NOMO-1 treated with DMSO at 0.1 percent for 48 hours (cell line): ENCODE data around the gene TEX55.
"Not testable (repeated sequence)": the region's sequence is repeated elsewhere in the genome, so short reads cannot be mapped to it uniquely, and the experiment has no call there.

ENCODE experiments used
- DNase-seq: peaks from one replicate; lab custom pipeline; 2025; ENCODE audit not compliant: unreplicated experiment; lab: John Stamatoyannopoulos, UW

Gene TEX55

DNA sequence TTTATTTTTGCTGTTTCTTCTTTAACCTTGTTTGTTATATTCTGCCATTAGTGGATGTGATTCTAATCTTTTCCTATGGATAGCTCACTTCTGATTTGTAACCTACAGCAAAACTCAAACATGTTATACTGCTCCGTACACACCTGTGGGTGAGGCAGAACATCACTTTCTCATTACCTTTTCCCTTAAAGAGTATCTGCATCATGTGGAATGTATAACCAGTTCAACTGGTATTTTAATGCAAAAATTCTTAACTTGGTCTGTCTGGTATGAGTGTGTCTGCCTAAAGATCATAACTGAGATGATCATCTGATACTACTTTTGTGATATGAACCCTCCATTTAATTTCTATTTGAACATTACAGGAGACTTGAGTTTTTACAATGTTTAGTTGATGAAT is 14.4 kb downstream of the TEX55 start:
- no peak for DNase-seq

DNA sequence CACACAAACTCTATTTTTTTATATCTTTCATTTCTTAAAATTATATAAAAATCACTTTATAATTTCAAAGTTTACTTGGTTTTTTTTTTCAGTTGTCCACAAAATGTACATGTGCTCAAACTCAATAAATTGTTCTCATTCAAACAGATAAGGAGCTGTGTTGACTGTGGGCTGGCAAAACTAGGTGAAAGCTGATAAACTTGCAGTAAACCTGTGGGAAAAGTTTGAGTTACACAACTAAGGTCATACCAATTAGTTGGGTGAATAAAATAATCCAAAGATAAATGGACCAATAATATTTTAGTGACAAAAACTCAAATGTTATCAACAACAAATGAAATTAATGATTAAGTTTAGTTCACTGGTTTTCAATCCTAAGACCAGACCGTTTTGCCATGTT is 14.8 kb downstream of the TEX55 start:
- DNase-seq: no peak

DNA sequence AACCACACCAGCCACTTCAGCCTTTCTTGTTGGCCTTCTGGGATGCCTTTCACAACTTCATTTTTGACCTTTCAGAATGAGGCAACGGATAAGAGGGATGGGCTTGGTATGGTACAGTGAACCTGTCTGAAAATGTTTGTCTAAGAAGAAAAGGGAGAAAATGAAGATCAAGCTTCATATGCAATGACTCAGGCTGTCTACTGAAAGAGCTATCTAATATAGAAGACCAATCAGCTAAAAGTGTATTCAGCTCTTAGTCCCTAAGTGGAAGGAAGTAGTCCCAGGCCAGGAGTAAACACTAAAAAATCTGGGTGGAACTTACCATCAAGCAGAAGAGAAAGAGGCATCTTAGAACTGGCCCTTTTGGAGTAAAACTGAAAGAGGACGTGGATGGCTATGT is 15.3 kb downstream of the TEX55 start:
- DNase-seq: no peak

DNA sequence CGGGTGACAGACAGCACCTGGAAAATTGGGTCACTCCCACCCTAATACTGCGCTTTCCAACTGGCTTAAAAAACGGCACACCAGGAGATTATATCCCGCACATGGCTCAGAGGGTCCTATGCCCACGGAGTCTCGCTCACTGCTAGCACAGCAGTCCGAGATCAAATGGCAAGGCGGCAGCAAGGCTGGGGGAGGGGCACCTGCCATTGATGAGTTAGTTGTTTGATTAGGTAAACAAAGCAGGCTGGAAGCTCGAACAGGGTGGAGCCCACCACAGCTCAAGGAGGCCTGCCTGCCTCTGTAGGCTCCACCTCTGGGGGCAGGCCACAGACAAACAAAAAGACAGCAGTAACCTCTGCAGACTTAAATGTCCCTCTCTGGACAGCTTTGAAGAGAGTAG is 18.8 kb downstream of the TEX55 start:
- DNase-seq: not testable (repeated sequence)

DNA sequence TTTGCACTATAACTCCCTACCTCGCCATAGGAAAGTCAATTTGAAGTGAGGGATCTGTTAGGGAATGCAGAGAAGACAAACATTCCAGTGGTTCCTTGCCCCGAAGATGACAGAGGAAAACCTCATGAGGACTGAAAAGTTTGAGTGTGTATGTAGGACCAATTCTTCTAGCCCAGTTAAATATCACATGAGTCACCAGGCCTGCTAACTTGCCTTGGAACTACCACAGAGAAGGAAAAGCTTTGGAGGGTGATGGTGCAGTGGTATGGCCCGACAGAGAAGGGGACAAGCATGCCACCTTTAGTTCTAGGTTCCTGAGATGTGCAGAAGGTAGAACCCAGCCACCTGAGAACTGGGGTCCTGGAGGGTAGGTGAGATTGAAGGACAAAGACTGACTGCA is 24.9 kb downstream of the TEX55 start:
- no peak for DNase-seq

DNA sequence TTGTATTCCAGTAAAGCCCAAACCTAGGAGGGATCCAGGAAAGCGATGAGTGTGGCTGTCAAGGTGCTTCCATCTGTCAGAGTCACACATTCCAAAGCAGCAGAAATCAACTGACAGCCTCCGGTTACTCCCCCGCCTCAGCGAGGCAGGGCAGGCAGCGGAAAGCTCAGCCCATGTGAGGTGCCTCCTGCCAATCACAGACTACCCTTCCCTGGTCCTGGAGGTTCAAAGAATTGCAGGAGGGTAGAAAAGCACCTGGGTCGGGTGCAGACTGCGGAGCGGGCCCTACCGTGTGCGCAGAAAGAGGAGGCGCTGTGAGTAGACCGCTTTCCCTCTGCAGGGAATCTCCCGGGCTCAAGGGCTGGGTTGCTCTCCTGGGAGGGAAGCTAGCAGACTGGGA is 27.4 kb downstream of the TEX55 start, which contains the start of gene UPK1B:
UPK1B (plus strand) TSS at position 274 of the 400 bp plus-strand sequence. CDS start 13,144 bp downstream, outside the sequence.
- no peak for DNase-seq

DNA sequence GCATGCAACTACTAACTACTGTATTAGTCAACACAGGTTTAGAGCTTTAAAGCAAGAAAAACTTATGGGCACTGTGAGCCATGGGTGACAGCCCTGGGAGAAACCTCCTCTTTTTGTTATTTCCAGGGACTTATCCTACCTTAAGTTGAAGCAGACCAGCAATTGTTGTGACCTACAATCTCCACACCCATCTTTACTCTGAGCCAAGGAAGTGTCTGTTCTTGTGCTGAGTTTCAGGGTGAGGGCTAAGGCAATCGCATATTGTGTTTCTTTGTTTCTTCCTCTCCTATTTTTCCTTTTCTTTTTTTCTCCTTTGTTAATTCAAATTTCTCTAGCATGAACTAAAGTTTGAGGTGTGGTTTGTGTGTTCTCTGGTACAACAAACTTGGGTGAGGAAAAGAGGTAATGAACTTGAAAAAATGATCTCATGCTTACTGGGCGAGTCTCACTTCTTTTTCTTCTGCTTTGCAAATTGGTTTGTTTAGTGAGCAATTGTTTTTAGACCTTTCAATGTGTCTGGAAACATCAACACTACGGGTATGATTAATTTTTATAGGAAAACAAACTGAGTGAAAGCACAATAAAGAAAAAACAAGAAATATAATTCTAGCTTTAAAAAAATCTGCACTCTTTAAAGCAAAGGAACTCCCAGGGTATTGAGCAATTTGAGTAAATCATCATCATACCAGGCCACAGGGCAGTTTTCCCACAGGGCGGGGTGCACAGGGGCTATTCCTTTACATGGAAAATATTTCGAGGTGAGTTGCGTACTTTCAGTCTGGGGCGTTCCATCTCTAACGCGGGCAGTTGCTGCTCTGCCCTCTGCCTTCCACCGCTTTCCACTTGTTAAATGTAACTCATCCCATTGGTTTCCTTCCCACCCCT is 30.1 kb downstream of the TEX55 start:
- peak; percentile 15 for DNase-seq

DNA sequence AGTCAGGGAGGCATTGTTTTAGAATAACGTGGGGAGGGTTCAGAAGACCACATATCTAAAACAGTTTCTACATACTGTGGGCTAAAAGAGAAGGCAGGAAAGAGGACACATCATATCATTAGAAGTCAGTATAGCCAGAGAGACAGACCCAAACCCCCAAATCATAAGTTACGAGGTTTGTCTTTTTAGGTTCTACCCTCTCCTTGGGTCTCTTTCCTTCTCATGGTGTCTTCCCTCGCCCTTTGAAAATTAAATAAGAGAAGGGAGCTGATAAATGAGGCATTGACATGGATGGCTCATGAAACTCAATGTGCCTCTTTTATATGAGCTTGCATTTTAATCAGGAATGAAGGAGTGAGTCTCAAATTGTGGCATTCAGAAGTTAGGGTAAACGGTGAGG is 30.8 kb downstream of the TEX55 start:
- DNase-seq: no peak

DNA sequence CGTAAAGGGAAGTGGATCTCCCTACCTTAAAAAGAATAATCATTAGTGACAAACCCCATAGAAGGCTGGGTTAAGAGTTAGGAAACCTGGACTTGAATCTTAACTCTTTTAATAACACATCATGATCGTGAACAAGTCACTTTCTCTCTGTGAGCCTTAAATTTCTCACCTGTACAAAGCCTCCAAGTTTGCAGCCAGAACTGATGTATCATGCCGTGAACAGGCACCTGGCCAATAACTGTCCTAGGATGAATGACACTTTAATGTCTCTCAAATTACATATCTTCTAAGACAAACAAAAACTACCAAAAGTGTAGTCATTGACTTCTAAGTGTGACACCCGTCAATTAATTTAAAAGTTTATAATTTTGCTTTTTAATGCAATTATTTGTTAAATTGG is 31.4 kb downstream of the TEX55 start:
- DNase-seq: no peak

DNA sequence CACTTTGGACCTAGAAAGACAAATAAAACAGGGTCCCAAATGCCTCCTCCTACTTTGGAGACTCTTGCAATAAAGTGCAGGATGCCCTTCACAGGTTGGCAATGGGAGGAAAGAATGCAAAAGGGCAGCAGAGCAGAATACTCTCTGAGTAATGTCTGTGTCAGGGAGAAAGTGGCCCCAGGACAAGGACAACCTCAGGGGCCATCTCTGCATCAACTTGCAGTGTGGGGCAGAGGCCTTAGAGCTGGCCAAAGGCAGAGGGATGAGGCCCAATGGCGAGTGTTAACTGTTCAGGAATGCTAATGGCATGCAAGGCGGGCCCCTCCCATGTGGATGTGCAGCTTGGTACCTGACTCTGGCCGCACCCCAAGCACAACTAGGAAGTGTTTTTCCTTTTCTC is 35.8 kb downstream of the TEX55 start:
- DNase-seq: no peak

DNA sequence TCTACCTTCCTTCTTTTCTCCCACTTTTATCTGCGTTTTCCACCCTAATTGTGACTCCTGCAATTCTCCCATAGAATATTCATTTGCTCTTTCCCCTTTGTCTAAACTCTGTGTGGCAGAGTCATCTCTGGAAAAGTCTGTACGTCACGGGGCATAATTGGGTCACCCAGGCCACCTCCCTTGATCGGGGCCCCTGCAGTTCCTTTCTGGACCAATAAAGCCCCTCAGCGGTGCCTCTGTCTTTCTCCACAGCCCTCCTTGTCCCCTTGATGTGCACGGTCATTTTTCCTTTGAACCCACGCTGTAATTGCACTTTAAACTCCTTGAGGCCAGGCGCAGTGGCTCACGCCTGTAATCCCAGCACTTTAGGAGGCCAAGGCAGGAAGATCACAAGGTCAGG is 38.1 kb downstream of the TEX55 start:
- no peak for DNase-seq

DNA sequence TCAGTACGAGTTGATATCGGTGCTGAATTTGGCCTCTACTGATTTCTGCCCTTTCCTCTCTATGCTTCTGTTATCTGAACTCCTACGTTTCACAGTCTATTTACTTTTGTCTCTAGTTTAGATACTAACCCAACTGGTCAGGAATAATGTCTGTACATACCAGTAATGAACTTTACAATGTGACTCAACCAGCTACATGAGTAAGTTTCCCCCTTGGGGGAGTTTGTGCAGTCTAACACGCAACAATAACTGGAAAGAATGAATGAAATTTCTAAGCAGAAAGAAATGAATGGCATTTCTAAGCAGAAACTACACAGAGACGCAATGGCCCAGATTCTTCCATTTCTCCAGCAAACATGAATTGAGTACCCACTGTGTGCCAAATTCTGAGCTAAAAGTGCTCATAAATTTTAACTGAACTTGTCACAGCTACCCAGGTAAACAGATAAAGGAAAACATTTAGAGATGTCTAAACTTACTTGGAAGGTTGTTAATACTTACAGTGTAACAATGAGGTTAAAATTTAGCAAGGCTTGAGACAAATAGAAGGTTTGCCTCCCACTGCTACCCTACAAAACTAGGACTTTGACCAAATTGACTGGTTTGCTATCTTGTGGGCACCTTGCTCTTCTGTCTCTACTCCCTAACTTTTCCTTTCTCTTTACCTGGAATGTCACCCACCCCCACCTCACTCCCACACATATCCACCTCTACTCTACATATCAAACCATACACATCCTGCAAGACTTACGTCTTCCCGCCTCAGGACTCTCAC is 39.0 kb downstream of the TEX55 start:
- no peak for DNase-seq

DNA sequence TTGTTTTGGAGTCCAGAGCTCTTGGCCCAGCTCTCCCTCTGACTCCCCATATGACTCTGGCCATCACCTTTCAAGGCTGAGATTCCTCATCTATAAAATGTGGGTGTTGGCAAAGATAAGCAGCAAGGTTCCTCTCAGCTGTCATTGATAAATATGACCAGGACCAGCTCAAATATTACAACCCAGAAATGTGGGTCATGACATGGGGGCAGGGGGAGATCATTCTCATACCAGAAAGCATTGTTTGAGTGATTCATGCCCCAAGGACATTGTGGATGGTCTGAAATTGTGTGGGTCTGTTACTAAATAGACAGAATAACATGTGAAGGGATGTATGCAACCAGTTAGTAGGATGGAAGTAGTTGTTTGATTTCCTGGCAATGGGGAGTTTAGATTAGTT is 41.3 kb downstream of the TEX55 start:
- DNase-seq: no peak

DNA sequence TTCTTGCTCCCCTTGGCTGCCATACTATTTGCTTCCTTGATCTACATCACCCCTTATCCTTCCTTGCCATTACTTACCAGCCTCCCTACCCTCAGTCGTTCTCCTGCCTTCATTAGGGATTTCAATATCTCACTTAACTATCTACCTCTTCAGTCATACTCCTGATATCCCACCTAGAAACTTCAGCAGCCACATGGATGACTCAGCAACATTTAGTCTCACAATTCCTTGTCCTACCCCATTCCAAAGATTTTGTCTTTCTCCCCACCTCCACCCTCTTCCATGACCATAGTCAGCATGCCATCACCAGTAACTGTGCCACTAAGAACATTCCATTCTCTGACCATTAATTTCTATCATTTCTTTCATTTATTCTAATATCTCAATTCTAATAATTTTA is 45.8 kb downstream of the TEX55 start:
- DNase-seq: no peak

DNA sequence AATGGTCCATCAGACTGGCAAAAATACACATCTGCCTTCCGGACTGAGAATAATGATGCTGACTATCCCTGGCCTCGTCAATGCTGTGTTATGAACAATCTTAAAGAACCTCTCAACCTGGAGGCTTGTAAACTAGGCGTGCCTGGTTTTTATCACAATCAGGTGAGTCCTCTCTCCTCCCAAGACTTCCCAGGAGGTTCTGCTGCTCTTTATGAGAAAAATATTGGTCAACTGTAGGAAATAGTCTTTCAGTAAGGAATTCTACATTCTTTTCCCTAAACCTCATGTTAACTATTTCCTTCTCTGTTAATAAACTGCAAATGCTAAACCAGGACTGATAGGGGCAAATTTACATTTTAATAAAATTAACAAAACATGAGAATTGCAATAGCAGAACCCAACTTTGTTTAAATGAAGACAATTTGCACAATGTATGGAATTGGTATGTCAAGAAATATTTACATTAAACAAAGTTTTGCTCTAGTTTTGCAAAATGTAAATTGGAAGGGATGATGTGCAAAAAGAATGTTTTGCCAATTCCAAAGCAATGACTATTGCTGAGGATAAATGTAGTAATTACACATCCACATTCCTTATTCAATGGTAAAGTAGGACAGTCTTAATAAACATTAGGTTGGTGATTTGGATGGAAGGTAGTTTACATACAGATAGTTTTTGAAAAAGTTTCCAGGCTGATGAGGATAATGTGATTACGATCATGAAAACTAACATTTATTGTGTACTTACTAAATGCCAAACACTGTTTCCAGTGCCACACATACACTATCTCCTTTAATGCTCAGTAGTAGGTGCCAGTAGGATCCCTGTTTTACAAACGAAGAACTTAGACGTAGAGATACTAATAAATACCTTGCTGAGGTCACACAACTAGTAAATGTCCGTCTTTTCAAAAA is 48.5 kb downstream of the TEX55 start:
- no peak for DNase-seq

DNA sequence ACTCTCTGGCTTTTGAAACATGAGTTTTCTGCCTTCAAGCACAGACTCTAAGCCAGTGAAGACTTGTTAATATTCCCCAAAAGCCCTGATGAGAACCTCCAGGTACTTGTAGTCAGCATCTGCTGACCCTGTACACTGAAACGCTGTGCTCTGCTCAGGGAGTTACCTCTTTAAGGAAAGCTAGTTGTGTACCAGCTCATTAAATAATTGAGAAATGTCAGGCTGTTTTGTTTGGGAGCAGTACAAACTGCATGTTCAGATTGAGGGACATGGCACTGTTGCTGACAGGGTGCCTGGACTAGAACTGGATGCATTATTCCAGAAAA is 49.1 kb downstream of the TEX55 start:
- DNase-seq: no peak

DNA sequence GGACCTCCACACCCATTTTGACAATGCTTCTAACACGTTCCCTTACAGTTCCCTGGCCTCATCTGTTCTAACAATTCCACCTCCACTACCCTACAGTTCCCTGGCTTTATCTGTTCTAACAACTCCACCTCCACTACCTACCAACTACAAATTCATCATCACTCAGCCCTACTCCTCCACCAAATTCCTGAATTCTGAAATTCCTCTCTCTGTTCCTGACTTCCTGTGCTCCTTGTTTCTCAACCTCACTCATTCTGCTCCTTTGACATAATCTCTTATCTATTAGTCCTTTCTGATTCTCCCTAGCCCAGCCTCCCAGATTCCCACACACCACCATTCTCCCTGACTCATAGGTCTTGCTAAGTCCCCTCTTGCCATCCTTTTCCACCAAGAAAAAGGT is 49.9 kb downstream of the TEX55 start:
- DNase-seq: no peak
